IPS-18c (cell line): Measurements from ENCODE around the gene IGSF21.
"Not testable (repeated sequence)": the region's sequence is repeated elsewhere in the genome, so short reads cannot be mapped to it uniquely, and the experiment has no call there.

ENCODE experiments used
- H3K4me3 ChIP-seq: 2 replicates; pipeline ENCODE4 v1.7.0; 2013; ENCODE audit warnings: low read depth, mild to moderate bottlenecking, low read length, moderate library complexity; ENCODE audit not compliant: insufficient read depth
- H3K9me3 ChIP-seq: one replicate; pipeline ENCODE4 v1.6.1; 2013; ENCODE audit warnings: mild to moderate bottlenecking, low read length, moderate library complexity; ENCODE audit not compliant: control insufficient read depth, insufficient read depth

The IGSF21 gene

DNA sequence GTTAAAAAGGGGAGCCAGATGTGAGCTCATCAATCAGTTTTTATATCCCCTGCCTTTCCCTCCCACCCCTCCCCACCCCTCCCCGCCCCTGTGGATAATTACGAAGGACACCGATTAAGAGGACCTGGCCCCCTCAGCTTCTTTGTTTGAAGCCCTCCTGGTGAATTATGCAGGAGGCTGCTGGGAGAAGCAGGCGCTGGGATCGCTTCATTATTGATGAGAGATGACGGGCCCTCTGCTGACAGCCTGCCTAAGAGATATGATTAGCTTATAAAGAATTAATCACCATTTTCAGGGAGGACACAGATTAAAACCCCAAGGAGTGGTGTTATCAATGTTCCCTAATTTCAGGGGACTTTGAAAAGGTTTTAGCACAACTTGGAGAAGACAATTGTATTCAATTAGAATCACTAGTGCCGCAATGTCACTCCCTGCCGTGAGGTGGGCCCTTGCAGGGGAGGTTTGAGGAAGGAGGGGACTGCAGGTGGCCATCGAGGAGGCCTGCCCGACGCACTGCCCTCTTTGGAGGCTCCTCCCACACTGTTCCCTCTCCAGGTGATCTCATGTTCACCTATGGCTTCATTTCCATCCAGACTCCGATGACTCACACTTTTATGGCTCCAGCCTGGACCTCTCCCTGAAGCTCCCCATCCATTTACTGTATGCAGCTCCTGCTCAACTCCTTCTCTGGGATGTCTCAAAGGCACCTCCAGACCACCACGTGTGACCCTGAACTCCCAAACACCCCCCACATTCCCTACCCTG, 306.1 kb downstream of the IGSF21 start:
- Histone ChIP-seq H3K4me3 (no peak overlapping the region), H3K9me3 (peaks cover 11% of the 10 kb centered on the region)

DNA sequence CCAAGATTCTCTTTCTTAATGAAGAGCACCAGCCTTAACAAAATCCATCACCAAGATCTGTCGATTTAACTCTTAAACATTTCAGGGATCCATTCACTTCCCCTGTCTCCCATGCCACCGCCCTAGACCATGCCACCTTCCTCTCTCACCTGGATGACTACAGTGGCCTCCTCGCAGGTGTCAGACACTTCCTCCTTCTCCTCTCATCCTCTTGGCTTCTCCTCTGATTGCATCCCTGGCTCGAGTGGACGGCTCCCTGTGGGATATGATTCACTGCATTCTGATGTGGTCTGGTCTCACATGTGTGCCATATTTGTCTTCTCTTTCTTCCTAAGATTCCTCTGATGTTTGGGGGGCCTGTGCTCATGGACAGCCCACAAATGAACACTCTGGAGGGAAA, 306.7 kb downstream of the IGSF21 start:
- H3K9me3 ChIP-seq, result peaks cover 11% of the 10 kb centered on the region
- H3K4me3 ChIP-seq, result no peak overlapping the region

- Histone ChIP-seq H3K9me3 (peaks cover 11% of the 10 kb centered on the region), H3K4me3 (no peak overlapping the region)
Measured at GRCh38 chr1:18414872-18415447, 307.4 kb downstream of the IGSF21 start.

- H3K4me3 ChIP-seq, result no peak overlapping the region
Measured at GRCh38 chr1:18415448-18416027, 307.9 kb downstream of the IGSF21 start.

DNA sequence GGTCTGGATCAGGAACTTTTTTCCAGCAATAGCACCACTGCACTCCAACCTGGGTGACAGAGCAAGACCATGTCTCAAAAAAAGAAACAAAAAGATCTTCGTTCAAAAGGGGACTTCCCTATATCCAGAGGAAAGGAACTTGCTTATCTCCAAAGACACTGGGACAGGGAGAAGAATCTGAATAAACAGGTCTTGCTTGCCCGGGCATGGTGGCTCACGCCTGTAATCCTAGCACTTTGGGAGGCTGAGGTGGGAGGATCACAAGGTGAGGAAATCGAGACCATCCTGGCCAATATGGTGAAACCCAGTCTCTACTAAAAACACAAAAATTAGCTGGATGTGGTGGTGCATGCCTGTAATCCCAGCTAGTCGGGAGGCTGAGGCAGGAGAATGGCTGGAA, 308.5 kb downstream of the IGSF21 start:
- peaks cover 11% of the 10 kb centered on the region for H3K9me3 ChIP-seq
- H3K4me3 ChIP-seq, result not testable (repeated sequence)

More at GRCh38 chr1:18415448-18416027, 307.9 kb downstream of the IGSF21 start:
- peaks cover 11% of the 10 kb centered on the region for H3K9me3 ChIP-seq

DNA sequence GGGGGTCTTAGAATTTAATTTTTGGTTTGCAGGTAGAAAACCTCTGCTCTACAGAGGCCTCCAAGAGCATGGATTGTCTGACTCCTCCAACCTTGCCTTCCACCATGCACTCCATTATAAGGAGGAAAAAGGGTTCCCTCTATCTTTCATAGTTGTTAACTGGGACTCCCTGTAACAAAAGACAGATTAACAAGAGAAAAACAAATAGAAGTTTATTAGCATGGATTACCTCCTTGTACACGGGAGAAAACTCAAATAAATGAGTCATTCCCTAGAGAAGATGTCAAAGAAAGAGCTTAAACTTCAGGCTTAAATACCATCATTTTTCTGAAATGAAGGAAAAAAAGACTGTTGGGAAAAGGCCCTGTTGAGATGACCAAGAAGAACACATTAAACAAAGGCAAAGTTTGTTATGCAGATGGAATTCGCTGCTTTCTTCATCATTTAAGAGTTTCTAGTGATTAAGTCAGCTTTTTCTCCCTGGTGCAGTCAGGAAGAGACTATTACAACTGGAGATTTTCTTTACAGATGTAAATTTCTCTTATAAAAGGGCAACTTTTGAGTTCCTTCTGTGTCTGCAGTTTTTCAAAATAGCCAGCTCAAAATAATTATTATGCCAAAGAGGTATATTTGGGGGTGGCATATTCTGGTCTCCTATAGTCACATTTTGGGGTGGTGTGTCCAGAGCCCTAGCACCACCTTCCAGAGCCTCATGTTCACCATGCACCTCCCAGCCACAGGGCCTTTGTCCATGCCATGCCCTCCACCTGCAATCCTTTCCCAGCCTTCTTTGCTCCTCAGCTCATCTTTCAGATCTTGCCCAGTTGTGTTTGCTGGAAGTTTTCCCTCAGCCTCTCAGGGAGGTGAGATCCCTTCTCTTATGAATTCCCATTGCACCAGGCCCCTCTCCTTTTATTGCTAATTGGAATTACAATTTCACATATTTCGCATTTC, 310.0 kb downstream of the IGSF21 start:
- H3K9me3 ChIP-seq, result no peaks in the 10 kb centered on the region
- no peak overlapping the region for H3K4me3 ChIP-seq

DNA sequence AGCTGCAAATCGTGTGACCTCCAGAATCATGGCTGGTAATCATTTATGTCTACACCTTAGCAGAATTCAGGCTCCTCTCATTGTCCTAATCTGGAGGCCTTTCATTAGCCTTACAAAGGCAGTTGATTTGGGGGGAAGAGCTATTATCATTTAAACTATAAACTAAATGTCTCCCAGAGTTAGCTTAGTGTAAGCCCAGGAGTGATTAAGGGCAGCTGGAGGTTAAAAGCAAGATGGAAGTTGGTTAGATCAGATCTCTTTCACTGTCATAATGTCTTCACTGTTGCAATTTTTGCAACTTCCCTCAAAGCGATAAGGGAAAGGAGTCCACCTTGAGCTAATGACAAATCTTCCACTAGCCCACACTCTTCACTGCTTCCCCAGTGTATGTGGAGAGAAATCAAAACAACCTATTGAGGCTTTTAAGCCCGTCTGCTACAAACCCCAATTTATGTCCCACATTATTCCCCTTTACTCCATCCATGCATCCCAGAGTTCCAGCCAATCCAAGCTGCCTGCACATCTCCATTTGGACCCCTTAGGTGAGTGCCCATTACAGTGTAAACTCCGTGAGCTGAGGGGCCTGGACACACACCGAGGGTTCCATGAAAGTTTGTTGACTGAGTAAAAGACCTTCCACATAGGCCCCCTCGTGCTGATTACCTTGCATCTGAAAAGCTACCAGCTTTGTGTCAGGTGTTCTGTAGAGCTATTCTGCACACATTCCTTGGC, 311.7 kb downstream of the IGSF21 start:
- H3K4me3 ChIP-seq, result peak overlapping the region; percentile 10; the same call in 1 of the 2 replicates
- H3K9me3 ChIP-seq, result no peaks in the 10 kb centered on the region

- Histone ChIP-seq H3K9me3 (no peaks in the 10 kb centered on the region), H3K4me3 (no peak overlapping the region)
Measured at GRCh38 chr1:18419845-18420184, 312.2 kb downstream of the IGSF21 start.

DNA sequence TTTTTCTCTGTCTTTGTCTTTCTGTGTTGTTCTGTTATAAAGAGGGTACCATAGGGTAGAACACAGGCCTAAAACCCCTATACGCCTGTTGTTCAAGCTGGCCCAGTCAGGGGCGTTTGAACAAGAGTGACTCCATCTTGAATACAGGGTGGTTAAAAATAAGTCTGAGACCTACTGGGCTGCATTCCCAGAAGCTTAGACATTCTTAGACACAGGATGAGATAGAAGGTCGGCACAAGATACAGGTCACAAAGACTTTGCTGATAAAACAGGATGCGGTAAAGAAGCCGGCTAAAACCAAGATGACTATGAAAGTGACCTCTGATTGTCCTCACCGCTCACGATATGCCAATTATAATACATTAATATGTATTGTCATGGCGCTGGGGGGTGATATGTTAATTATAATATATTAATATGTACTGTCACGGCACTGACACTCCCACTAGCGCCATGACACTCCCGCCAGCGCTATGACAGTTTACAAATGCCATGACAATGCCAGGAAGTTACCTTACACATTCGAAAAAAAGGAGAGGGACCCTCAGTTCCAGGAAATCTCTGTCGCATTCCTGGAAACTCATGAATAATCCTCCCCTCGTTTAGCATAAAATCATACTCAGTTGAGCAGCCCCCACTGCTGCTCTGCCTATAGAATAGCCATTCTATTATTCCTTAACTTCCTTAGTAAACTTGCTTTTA, 314.6 kb downstream of the IGSF21 start:
- Histone ChIP-seq H3K4me3 (no peak overlapping the region), H3K9me3 (no peaks in the 10 kb centered on the region)

GRCh38 chr1:18422954-18423353, 315.4 kb downstream of the IGSF21 start:
- peaks cover 2% of the 10 kb centered on the region for H3K9me3 ChIP-seq
- H3K4me3 ChIP-seq, result no peak overlapping the region

- H3K4me3 ChIP-seq, result no peak overlapping the region
- peaks cover 2% of the 10 kb centered on the region for H3K9me3 ChIP-seq
Measured at GRCh38 chr1:18426580-18426979, 319.0 kb downstream of the IGSF21 start.
